Pulmonary artery endothelial cell (primary cell): ENCODE results near the gene PYGO2. TPM values are rescaled to one million over a fixed set of nuclear protein-coding genes. Genes with fewer than 3 reads are reported as not detected.
"Not testable (repeated sequence)": the region's sequence is repeated elsewhere in the genome, so short reads cannot be mapped to it uniquely, and the experiment has no call there.

Experiments used
- DNase-seq: peaks from one replicate; pipeline ENCODE4 v3.0.0-alpha.2; 2011; ENCODE audit warnings: low read depth, low spot score
- total RNA-seq: library from RNA; depleted of rRNA; stranded (reverse); fragments of >200 nt; gene quantifications from 2 replicates; pipeline ENCODE4 v1.2.3, GENCODE V29; 2014

The PYGO2 gene
- total RNA-seq, 1 donor from 2014 or later: 6.3 TPM

- no peak for DNase-seq
Observed at GRCh38 chr1:154911691-154912550, 49.7 kb downstream of the PYGO2 start.

- DNase-seq: no peak
Observed at GRCh38 chr1:154910851-154911250, 50.7 kb downstream of the PYGO2 start.

- DNase-seq: no peak
Observed at GRCh38 chr1:154908937-154909336, 52.6 kb downstream of the PYGO2 start.

GRCh38 chr1:154908129-154908528 is 53.5 kb downstream of the PYGO2 start:
- not testable (repeated sequence) for DNase-seq

Other genes starting within 250 kb of the PYGO2 start
- 0.20 and 1.4 TPM in 2 replicates for gene KCNN3, start 91.5 kb downstream of the PYGO2 start, total RNA-seq
- 13.9 and 17.6 TPM in 2 replicates for gene PMVK, start 25.1 kb downstream of the PYGO2 start, total RNA-seq
- gene PBXIP1, start 5.7 kb downstream of the PYGO2 start, total RNA-seq: 78.0 and 94.9 TPM in 2 replicates
- gene SHC1, start 9.0 kb upstream of the PYGO2 start, total RNA-seq: 186 and 321 TPM in 2 replicates
- 78.0 and 143 TPM in 2 replicates for gene CKS1B, start 12.9 kb upstream of the PYGO2 start, total RNA-seq
- 29.5 TPM in 2 replicates for gene FLAD1, start 21.6 kb upstream of the PYGO2 start, total RNA-seq
- 0.56 and 0.66 TPM in 2 replicates for gene LENEP, start 31.8 kb upstream of the PYGO2 start, total RNA-seq
- gene ZBTB7B, start 41.0 kb upstream of the PYGO2 start, total RNA-seq: 11.5 and 22.2 TPM in 2 replicates
- 0.07 TPM in 1 of 2 replicates, not detected in the other for gene DCST2, start 72.0 kb upstream of the PYGO2 start, total RNA-seq
- gene DCST1, start 72.0 kb upstream of the PYGO2 start, total RNA-seq: not detected in 2 replicates
- gene ADAM15, start 89.5 kb upstream of the PYGO2 start, total RNA-seq: 265 and 328 TPM in 2 replicates
- gene EFNA4, start 102.0 kb upstream of the PYGO2 start, total RNA-seq: 6.5 and 10.9 TPM in 2 replicates
- 1.2 and 1.9 TPM in 2 replicates for gene EFNA3, start 117.1 kb upstream of the PYGO2 start, total RNA-seq
- 53.3 and 57.0 TPM in 2 replicates for gene EFNA1, start 166.1 kb upstream of the PYGO2 start, total RNA-seq
- 24.1 and 40.8 TPM in 2 replicates for gene SLC50A1, start 174.1 kb upstream of the PYGO2 start, total RNA-seq
- 29.2 and 31.1 TPM in 2 replicates for gene DPM3, start 178.7 kb upstream of the PYGO2 start, total RNA-seq
- 117 and 121 TPM in 2 replicates for gene KRTCAP2, start 211.5 kb upstream of the PYGO2 start, total RNA-seq
- 4.1 and 4.9 TPM in 2 replicates for gene TRIM46, start 212.1 kb upstream of the PYGO2 start, total RNA-seq
- gene THBS3, start 246.1 kb upstream of the PYGO2 start, total RNA-seq: 12.8 and 17.1 TPM in 2 replicates
- gene MTX1, start 246.9 kb upstream of the PYGO2 start, total RNA-seq: 45.1 and 54.2 TPM in 2 replicates